HG02571 (cell line): Measurements from ENCODE around the gene REV3L.
A peak's percentile ranks its signal among the peaks of the same experiment; 100 is the strongest.
"Not testable (repeated sequence)": the region's sequence is repeated elsewhere in the genome, so short reads cannot be mapped to it uniquely, and the experiment has no call there.

Source experiments
- ATAC-seq: cut with Tn5 transposase; IDR thresholded peaks from one replicate; pipeline ENCODE4 v1.9.1; 2021; ENCODE audit warnings: mild to moderate bottlenecking, moderate library complexity; ENCODE audit not compliant: unreplicated experiment

The REV3L gene

GRCh38 chr6:111307275-111307858 lies 175.7 kb downstream of the REV3L start:
- ATAC-seq: no peak

GRCh38 chr6:111306104-111306888 lies 176.7 kb downstream of the REV3L start:
- ATAC-seq: no peak

- ATAC-seq: no peak
These were observed 181.1 kb downstream of the REV3L start for GRCh38 chr6:111301946-111302345.

GRCh38 chr6:111300938-111301800 lies 181.8 kb downstream of the REV3L start:
- ATAC-seq: not testable (repeated sequence)

- no peak for ATAC-seq
These were observed 185.2 kb downstream of the REV3L start for GRCh38 chr6:111297776-111298175.

- ATAC-seq: no peak
These were observed 188.5 kb downstream of the REV3L start for GRCh38 chr6:111294374-111294967.

- ATAC-seq: peak; percentile 22
These were observed 191.4 kb downstream of the REV3L start for GRCh38 chr6:111291336-111292259.

- ATAC-seq: peak; percentile 65
These were observed 192.2 kb downstream of the REV3L start for GRCh38 chr6:111290689-111291335.

GRCh38 chr6:111284356-111284755 lies 198.7 kb downstream of the REV3L start:
- not testable (repeated sequence) for ATAC-seq

GRCh38 chr6:111283707-111284106 lies 199.3 kb downstream of the REV3L start:
- no peak for ATAC-seq

GRCh38 chr6:111282515-111282914 lies 200.5 kb downstream of the REV3L start:
- ATAC-seq: no peak

GRCh38 chr6:111280445-111280955 lies 202.5 kb downstream of the REV3L start:
- no peak for ATAC-seq

GRCh38 chr6:111278731-111279130 lies 204.3 kb downstream of the REV3L start:
- no peak for ATAC-seq

GRCh38 chr6:111277819-111278218 lies 205.2 kb downstream of the REV3L start:
- no peak for ATAC-seq

- ATAC-seq: no peak
These were observed 206.3 kb downstream of the REV3L start for GRCh38 chr6:111276736-111277135.

- ATAC-seq: no peak
These were observed 206.7 kb downstream of the REV3L start for GRCh38 chr6:111276335-111276734.

GRCh38 chr6:111274593-111275217 lies 208.3 kb downstream of the REV3L start:
- no peak for ATAC-seq

GRCh38 chr6:111270121-111270520 lies 212.9 kb downstream of the REV3L start:
- no peak for ATAC-seq

- ATAC-seq: no peak
These were observed 213.5 kb downstream of the REV3L start for GRCh38 chr6:111269401-111269970.
